GM18520 (cell line): Measurements from ENCODE around the gene KIAA0753.

Experiments used
- ATAC-seq: cut with Tn5 transposase; IDR thresholded peaks from one replicate; pipeline ENCODE4 v1.9.1; 2021; ENCODE audit not compliant: unreplicated experiment

KIAA0753 gene

GRCh38 chr17:6640536-6641246 lies at the start of gene KIAA0753, which contains the start of gene TXNDC17:
KIAA0753 (minus strand) TSS chr17:6640711; CDS start chr17:6635103, 5,608 bp downstream.
TXNDC17 (plus strand) TSS chr17:6641060; CDS start chr17:6641083, 23 bp downstream.
- ATAC-seq: peak; percentile 83

GRCh38 chr17:6688944-6689343 lies 48.4 kb upstream of the KIAA0753 start:
- no peak for ATAC-seq

- ATAC-seq: no peak
Measured at GRCh38 chr17:6686026-6686425, 45.5 kb upstream of the KIAA0753 start.

GRCh38 chr17:6684881-6685767 lies 44.6 kb upstream of the KIAA0753 start:
- no peak for ATAC-seq

DNA sequence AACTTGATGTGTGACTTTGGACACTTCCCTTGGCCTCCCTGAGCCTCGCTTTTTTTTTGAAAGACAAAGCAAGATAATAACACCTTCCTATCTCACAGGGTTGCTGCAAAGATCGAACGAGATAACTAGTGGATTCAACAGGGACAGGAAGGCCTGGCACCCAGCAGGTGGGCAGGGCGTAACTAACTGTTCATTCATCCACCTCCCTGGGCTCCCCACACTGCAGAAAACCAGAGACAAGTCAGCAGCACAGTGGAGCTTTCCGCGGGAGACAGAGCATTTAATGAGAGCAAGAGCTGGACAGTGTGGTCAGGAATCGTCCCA lies 43.9 kb upstream of the KIAA0753 start:
- ATAC-seq: no peak

- no peak for ATAC-seq
Measured at GRCh38 chr17:6683730-6684459, 43.4 kb upstream of the KIAA0753 start.

DNA sequence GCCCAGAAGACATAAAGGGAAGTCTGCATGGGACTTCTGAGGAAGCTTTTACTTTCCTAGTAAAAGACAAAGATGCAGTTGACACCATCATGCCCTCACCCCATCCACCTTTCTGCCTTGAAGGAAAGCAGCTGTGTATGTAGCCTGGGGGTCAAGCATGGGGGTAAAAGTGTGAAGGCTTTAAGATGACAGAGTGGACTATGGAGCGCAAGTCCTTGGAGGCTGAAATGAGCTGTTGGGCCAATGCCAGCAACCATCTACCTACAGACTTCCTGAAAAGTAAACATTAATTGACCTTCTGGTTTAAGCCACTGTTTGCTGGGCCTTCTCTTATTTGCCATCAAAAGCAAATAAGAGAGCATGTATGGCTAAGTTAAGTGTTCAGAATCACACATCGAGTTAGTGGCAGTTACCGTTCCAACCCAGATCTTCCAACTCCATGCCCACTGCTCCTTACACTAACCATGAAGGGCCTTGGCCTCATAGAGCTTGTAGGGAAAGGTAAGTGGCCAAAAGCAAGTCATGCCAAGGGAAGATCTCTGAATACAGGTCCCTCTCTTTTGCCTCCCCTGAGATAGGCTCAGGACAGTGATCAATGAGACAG lies 42.7 kb upstream of the KIAA0753 start:
- ATAC-seq: no peak

DNA sequence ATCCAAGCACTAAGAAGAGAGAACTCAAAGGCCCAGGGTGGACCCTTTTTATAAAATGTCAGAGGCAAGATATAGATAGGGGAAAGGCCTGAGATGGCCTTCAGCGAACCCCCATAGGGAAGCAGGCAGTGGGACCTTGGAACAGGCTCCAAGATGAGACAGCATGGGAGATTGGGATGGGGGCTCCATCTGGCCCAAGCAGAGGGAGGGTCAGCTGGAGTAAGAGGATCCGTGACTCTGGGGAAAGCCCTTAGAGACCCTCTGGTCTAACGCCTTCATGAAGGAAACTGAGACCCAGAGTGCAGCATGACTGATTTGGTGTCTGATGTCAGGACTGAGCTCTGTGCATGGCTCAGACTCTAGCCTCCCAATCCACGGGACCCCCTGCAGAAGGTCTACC lies 41.8 kb upstream of the KIAA0753 start:
- no peak for ATAC-seq

GRCh38 chr17:6681671-6682070 lies 41.2 kb upstream of the KIAA0753 start:
- no peak for ATAC-seq

GRCh38 chr17:6681176-6681575 lies 40.7 kb upstream of the KIAA0753 start:
- ATAC-seq: no peak

GRCh38 chr17:6679241-6679640 lies 38.7 kb upstream of the KIAA0753 start:
- no peak for ATAC-seq

GRCh38 chr17:6677946-6678345 lies 37.4 kb upstream of the KIAA0753 start:
- ATAC-seq: no peak

- no peak for ATAC-seq
Measured at GRCh38 chr17:6677158-6677831, 36.8 kb upstream of the KIAA0753 start.

- ATAC-seq: no peak
Measured at GRCh38 chr17:6676802-6677157, 36.3 kb upstream of the KIAA0753 start.

GRCh38 chr17:6675201-6675825 lies 34.8 kb upstream of the KIAA0753 start:
- ATAC-seq: no peak

- ATAC-seq: no peak
Measured at GRCh38 chr17:6674586-6674985, 34.1 kb upstream of the KIAA0753 start.

GRCh38 chr17:6671431-6671830 lies 30.9 kb upstream of the KIAA0753 start:
- no peak for ATAC-seq

DNA sequence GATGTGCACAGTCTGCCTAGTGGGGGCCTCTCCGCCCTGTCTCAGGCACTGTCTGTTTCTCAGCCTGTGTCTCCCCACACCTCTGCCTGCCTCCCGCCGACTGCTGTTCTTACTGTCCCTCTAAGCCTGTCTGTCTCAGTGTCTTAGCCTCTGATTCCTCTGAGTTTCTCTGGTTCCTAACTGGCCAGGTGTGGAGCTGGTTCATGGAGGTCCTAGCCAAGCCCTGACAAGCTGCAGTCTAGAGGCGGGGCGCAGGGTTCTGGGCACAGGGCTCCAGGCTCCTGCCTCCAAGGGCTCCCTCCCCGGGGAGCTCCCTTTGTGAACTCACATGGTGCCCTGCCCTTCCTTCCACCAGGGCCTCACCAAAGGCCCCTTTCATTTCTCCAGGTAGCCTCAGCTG lies 30.5 kb upstream of the KIAA0753 start:
- ATAC-seq: no peak

DNA sequence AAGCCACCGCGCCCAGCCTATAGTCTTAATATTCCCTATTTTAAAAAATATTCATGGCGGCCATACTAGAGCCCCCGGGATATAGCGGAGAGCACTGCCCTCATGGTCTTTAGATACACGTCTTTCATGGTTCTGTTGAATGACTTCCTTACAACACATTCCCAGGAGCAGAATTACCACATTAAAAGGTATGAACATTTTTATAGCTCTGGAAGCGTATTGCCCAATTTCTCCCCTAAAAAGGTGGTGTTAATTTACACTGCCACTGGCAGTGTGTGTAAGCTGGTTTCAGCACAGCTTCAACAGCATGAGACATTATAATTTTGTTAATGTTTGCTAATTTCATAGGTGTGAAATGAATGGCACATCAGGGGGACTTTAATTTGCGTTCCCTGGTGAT lies 30.1 kb upstream of the KIAA0753 start:
- no peak for ATAC-seq

DNA sequence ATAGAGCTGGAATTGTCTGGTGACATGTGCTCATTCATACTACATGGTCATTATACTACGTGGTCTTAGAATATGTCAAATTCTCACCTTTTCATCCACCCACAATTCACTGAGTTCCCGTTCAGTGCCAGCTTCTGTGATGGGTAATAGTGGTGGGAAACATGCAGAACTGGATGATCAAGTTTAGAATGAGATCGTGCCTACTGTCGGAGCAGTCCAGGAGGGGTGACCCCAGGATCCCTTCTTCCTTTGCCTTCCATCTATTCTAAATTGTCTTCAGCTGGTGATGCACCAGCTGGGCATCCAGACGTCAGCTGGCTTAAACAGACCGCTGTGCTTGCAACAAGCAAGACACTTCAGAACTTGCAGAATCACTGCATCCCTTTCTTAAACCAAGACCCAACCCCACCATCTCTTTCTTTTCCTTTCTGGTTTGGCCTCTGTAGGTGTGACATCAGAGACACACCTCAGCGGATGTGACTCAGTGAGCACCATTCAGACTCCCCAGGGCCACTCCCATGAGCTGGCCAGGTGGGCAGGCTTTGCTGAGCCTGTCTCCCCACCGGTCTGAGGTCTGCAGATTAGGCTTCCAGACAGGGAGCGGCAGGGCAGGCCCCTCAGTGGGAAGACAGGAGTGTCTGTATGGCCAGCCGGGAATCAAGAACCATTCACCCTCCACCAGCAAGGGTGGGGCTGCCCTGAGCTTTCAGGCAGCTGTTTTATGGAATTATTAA lies 29.1 kb upstream of the KIAA0753 start:
- ATAC-seq: no peak
